Loucy (cell line): ENCODE results near the gene KIAA0930.

Source experiments
- H2AFZ ChIP-seq: fragments of 200-600 bp; sonication (generic); 2 replicates; pipeline ENCODE4 v1.6.0; 2016; ENCODE audit warnings: antibody characterized with exemption, mild to moderate bottlenecking, low read length, moderate library complexity
- H3F3A ChIP-seq: fragments of 200-600 bp; 2 replicates; pipeline ENCODE4 v1.6.0; 2016; ENCODE audit warnings: antibody characterized with exemption, low read depth, mild to moderate bottlenecking
- H3K27me3 ChIP-seq: fragments of 200-600 bp; sonication (generic); 2 replicates; pipeline ENCODE4 v1.6.1; 2014; ENCODE audit warnings: low read length, mild to moderate bottlenecking; ENCODE audit not compliant: insufficient read depth, poor library complexity, severe bottlenecking
- H3K36me3 ChIP-seq: fragments of 200-600 bp; sonication (generic); 2 replicates; pipeline ENCODE4 v1.6.1; 2016; ENCODE audit warnings: low read length; ENCODE audit not compliant: insufficient read depth
- H3K4me1 ChIP-seq: fragments of 200-600 bp; sonication (generic); 2 replicates; pipeline ENCODE4 v1.5.1; 2014; ENCODE audit warnings: low read length, mild to moderate bottlenecking; ENCODE audit not compliant: insufficient read depth, poor library complexity, severe bottlenecking
- H3K4me2 ChIP-seq: fragments of 200-600 bp; sonication (generic); 2 replicates; pipeline ENCODE4 v1.6.0; 2014; ENCODE audit warnings: antibody characterized with exemption, low read length, low read depth, mild to moderate bottlenecking; ENCODE audit not compliant: poor library complexity, severe bottlenecking
- H3K4me3 ChIP-seq: fragments of 200-600 bp; sonication (generic); 2 replicates; pipeline ENCODE4 v1.5.1; 2014; ENCODE audit warnings: low read length, mild to moderate bottlenecking, mixed read lengths; ENCODE audit not compliant: poor library complexity, severe bottlenecking
- H3K79me2 ChIP-seq: fragments of 200-600 bp; sonication (generic); 2 replicates; pipeline ENCODE4 v1.6.1; 2014; ENCODE audit warnings: low read length; ENCODE audit not compliant: insufficient read depth
- H3K9ac ChIP-seq: fragments of 200-600 bp; sonication (generic); 2 replicates; pipeline ENCODE4 v1.6.0; 2014; ENCODE audit warnings: mild to moderate bottlenecking, low read depth, low read length, moderate library complexity; ENCODE audit not compliant: poor library complexity, severe bottlenecking
- H3K9me2 ChIP-seq: fragments of 200-600 bp; sonication (generic); replicated peaks from 2 replicates; pipeline ENCODE4 v1.6.1; 2016; ENCODE audit warnings: low read depth, low read length, mixed read lengths
- H3K9me3 ChIP-seq: fragments of 200-600 bp; sonication (generic); 2 replicates; pipeline ENCODE4 v1.6.1; 2014; ENCODE audit warnings: mild to moderate bottlenecking, antibody characterized with exemption, low read length, low read depth; ENCODE audit not compliant: insufficient read depth
- H4K20me1 ChIP-seq: fragments of 200-600 bp; sonication (generic); 2 replicates; pipeline ENCODE4 v1.6.0; 2014; ENCODE audit warnings: antibody characterized with exemption, low read length, mild to moderate bottlenecking; ENCODE audit not compliant: insufficient read depth, poor library complexity, severe bottlenecking
- EZH2phosphoT487 ChIP-seq: fragments of 200-600 bp; IDR thresholded peaks from 2 replicates; pipeline ENCODE4 v1.6.1; 2018; ENCODE audit warnings: antibody characterized with exemption, mild to moderate bottlenecking, moderate library complexity, borderline replicate concordance
- TF ChIP-seq, protein P1 (sequence below): fragments of 200-600 bp; sonication (generic); conservative IDR thresholded peaks from 2 replicates; pipeline ENCODE4 v1.5.1; 2014; ENCODE audit warnings: mild to moderate bottlenecking, antibody characterized with exemption, low read length

Gene KIAA0930

DNA sequence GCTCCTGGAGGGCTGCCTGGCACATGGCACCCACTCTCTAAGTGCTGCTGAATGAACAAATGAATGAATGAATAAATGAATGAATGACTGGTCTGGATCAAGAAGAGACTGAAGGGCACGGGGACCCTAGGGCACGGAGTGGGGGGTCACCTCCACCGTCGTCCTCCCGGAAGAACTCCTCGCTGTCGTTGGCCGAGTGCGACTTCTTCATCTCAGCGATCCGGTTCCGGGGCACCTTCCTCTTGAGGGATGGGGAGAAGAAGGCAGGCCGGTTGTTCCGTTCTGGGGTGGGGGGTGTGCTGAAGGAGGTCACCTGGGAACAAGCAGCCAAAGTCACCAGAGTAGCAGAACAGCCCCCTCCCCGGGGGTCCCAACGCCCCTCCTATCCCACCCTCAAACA is 41.0 kb downstream of the KIAA0930 start:
- TF ChIP-seq EZH2phosphoT487 = no peak
- TF ChIP-seq, protein P1, sequence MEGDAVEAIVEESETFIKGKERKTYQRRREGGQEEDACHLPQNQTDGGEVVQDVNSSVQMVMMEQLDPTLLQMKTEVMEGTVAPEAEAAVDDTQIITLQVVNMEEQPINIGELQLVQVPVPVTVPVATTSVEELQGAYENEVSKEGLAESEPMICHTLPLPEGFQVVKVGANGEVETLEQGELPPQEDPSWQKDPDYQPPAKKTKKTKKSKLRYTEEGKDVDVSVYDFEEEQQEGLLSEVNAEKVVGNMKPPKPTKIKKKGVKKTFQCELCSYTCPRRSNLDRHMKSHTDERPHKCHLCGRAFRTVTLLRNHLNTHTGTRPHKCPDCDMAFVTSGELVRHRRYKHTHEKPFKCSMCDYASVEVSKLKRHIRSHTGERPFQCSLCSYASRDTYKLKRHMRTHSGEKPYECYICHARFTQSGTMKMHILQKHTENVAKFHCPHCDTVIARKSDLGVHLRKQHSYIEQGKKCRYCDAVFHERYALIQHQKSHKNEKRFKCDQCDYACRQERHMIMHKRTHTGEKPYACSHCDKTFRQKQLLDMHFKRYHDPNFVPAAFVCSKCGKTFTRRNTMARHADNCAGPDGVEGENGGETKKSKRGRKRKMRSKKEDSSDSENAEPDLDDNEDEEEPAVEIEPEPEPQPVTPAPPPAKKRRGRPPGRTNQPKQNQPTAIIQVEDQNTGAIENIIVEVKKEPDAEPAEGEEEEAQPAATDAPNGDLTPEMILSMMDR = no peak
- Histone ChIP-seq H4K20me1 (no peaks in the 10 kb centered on the region), H3K79me2 (no peaks in the 10 kb centered on the region), H3K9me3 (no peaks in the 10 kb centered on the region), H3K9me2 (no peaks in the 10 kb centered on the region), H3F3A (no peaks in the 10 kb centered on the region), H3K4me3 (no peak overlapping the region), H2AFZ (no peak overlapping the region), H3K4me1 (no peaks in the 10 kb centered on the region), H3K36me3 (no peaks in the 10 kb centered on the region), H3K27me3 (no peaks in the 10 kb centered on the region), H3K9ac (no peak overlapping the region), H3K4me2 (no peak overlapping the region)

DNA sequence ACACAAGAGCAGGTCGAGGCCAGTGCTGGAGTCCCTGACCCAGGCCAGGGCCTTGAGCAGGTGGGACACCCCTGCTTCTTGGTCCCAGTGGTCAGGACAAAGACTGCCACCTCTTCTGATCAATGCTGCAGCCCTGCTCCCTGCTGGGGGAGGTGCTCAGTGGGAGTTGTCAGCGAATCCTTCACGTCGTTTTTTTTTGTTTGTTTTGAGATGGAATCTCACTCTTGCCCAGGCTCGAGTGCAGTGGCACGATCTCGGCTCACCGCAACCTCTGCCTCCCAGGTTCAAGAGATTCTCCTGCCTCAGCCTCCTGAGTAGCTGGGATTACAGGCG is 42.3 kb downstream of the KIAA0930 start:
- Histone ChIP-seq H2AFZ (no peak overlapping the region), H3K9ac (no peak overlapping the region), H3K4me3 (no peak overlapping the region), H3F3A (no peaks in the 10 kb centered on the region), H3K4me1 (no peaks in the 10 kb centered on the region), H3K36me3 (no peaks in the 10 kb centered on the region), H4K20me1 (no peaks in the 10 kb centered on the region), H3K79me2 (no peaks in the 10 kb centered on the region), H3K4me2 (no peak overlapping the region), H3K9me3 (no peaks in the 10 kb centered on the region), H3K27me3 (no peaks in the 10 kb centered on the region), H3K9me2 (no peaks in the 10 kb centered on the region)
- TF ChIP-seq, protein P1 = no peak
- TF ChIP-seq EZH2phosphoT487 = no peak

DNA sequence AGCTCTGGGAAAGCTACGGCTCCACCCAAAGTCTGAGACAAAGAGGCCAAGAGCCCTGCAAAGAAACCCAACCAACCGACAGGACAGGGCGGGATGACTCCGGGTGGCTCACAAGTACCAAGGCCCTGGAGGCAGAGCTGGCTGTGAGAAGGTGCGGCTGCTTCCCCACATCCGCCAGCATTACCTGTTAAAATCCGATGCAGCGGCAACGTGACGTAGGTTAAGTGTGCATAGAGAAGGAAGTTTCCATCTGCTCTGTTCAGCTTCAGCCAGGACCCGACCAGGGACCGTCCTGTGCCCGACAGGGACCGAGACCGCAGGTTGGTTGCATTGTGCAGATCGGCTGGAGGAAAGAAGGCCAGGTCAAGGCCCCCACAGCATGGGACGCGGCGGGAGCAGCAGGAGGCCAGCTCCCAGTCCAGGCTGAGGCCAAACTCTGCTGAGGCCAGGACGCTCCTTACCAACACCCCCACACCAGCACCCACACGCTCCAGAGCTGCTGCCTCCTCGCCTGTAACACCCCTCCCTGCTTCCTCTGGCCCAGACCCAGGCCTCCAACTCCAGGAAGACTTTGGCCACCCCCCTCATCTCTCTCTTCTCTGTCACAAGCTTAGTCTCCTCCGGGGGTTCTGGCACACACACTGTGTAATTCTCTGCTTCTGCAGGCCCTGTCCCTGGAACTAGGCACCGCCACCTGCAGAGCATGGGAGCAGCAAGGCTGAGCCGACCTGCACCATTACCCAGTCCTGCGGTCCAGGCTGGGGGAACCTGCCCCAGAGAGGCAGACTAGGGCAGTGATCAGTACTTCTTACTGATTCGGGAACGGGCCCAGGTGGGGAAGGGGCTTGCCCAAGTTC is 42.9 kb downstream of the KIAA0930 start:
- no peaks in the 10 kb centered on the region for H3K36me3 ChIP-seq

More for the DNA sequence above, 42.9 kb downstream of the KIAA0930 start:
- Histone ChIP-seq H3K27me3 (no peaks in the 10 kb centered on the region), H3K9me3 (no peaks in the 10 kb centered on the region), H2AFZ (no peak overlapping the region), H3K4me1 (no peaks in the 10 kb centered on the region), H3K9ac (no peak overlapping the region), H3K4me2 (no peak overlapping the region), H3K9me2 (no peaks in the 10 kb centered on the region), H3F3A (no peaks in the 10 kb centered on the region), H3K79me2 (no peaks in the 10 kb centered on the region), H3K4me3 (no peak overlapping the region), H4K20me1 (no peaks in the 10 kb centered on the region)
- no peak for TF ChIP-seq EZH2phosphoT487
- TF ChIP-seq, protein P1 = no peak
